Smooth muscle cell (in vitro differentiated cells): Measurements from ENCODE around the gene FGFBP3. TPM values are rescaled to one million over a fixed set of nuclear protein-coding genes. Genes with fewer than 3 reads are reported as not detected.
A peak's percentile ranks its signal among the peaks of the same experiment; 100 is the strongest.
"Not testable (repeated sequence)": the region's sequence is repeated elsewhere in the genome, so short reads cannot be mapped to it uniquely, and the experiment has no call there.

ENCODE experiments used
- DNase-seq: peaks from one replicate; lab custom pipeline; 2025; ENCODE audit not compliant: unreplicated experiment; lab: John Stamatoyannopoulos, UW
- H2AFZ ChIP-seq: fragments of 200-600 bp; sonication (generic); 2 replicates; pipeline ENCODE4 v1.6.0; 2016; ENCODE audit warnings: antibody characterized with exemption, low read depth, mild to moderate bottlenecking
- H3F3A ChIP-seq: fragments of 200-600 bp; sonication (generic); 2 replicates; pipeline ENCODE4 v1.6.0; 2017; ENCODE audit warnings: antibody characterized with exemption, low read depth
- H3K27ac ChIP-seq: fragments of 200-600 bp; sonication (generic); 2 replicates; pipeline ENCODE4 v1.5.1; 2016; ENCODE audit warnings: low read depth, mild to moderate bottlenecking
- H3K27me3 ChIP-seq: fragments of 200-600 bp; sonication (generic); 2 replicates; pipeline ENCODE4 v1.6.1; 2016; ENCODE audit warnings: low read depth, mild to moderate bottlenecking
- H3K36me3 ChIP-seq: fragments of 200-600 bp; sonication (generic); 2 replicates; pipeline ENCODE4 v1.5.1; 2016; ENCODE audit warnings: low read depth
- H3K4me1 ChIP-seq: fragments of 200-600 bp; sonication (generic); 2 replicates; pipeline ENCODE4 v1.5.1; 2016; ENCODE audit warnings: low read depth
- H3K4me2 ChIP-seq: fragments of 200-600 bp; sonication (generic); 2 replicates; pipeline ENCODE4 v1.6.0; 2016; ENCODE audit warnings: mild to moderate bottlenecking
- H3K4me3 ChIP-seq: fragments of 200-600 bp; sonication (generic); 2 replicates; pipeline ENCODE4 v1.5.1; 2016; ENCODE audit warnings: mild to moderate bottlenecking
- H3K79me2 ChIP-seq: fragments of 200-600 bp; sonication (generic); 2 replicates; pipeline ENCODE4 v1.6.0; 2016; ENCODE audit warnings: low read depth, mild to moderate bottlenecking
- H3K9ac ChIP-seq: fragments of 200-600 bp; sonication (generic); 2 replicates; pipeline ENCODE4 v1.6.0; 2016; ENCODE audit warnings: low read depth
- H3K9me3 ChIP-seq: fragments of 200-600 bp; sonication (generic); replicated peaks from 2 replicates; pipeline ENCODE4 v1.5.1; 2016; ENCODE audit warnings: low read depth
- H4K20me1 ChIP-seq: fragments of 200-600 bp; sonication (generic); 2 replicates; pipeline ENCODE4 v1.6.0; 2016; ENCODE audit warnings: low read depth
- WGBS: methylation state at CpG from one replicate; pipeline ENCODE4 v1.1.7; 2016; ENCODE audit warnings: low lambda C conversion rate; 5-methylcytosine and 5-hydroxymethylcytosine counted together
- polyA plus RNA-seq: library from polyadenylated mRNA; unstranded; fragments of >200 nt; fragmentation: Nextera tagmentation; extraction: Ambion mirVana; gene quantifications from 2 replicates; pipeline ENCODE4 v1.2.1, GENCODE V29; 2016
- total RNA-seq: library from RNA; depleted of rRNA; stranded (reverse); fragments of >200 nt; gene quantifications from 2 replicates; pipeline ENCODE4 v1.2.3, GENCODE V29; 2014
- TF ChIP-seq, protein P1 (sequence below): fragments of 200-600 bp; sonication (generic); IDR thresholded peaks from 2 replicates; pipeline ENCODE4 v1.5.1; 2017; ENCODE audit warnings: borderline replicate concordance, mild to moderate bottlenecking, antibody characterized with exemption; ENCODE audit not compliant: insufficient read depth, poor library complexity, severe bottlenecking

FGFBP3 gene
- total and polyA plus RNA-seq, 2 experiments from 2014 or later, result 1.5 to 3.9 TPM

DNA sequence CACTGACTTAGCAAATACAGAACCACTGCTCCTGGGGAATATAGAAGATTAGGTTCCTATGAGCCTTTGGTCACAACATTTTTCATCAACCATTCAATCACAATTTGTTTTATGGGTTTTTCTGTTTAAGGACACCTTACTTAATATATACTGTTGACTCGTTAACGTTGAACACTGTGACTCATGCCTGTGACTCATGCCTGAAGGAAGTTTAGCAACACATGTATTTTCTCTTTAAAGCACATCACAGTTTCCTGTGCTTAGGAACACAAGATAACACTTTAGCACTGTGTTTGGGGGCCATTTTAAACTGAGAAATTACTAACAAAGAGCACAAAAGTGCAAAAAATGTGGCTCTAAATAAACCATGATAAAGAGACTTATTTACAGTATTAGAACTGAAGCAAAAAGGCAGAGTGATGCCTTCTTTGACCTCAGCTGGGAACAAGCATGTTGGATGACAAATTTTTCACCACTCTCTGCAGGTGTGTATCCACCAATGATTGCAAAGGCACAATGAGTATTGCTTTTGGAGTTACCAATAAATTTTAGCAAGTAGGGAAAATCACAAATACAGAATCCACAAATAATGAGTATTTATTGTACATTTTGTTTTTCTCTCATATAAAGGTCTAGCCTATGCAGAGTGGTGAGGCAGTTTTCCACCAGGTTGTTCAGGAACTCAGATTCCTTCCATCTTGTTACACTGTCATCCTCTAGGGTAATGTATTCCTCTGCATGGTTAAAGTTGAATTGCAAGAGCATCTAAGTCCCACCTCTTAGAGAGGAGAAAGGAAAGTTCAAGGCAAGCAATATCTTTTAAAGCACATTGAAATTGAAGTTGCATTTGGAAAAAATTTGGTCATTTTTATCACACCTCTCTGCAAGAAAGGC, 7.3 kb downstream of the FGFBP3 start:
- Histone ChIP-seq H3K9ac (no peak overlapping the region), H3K4me3 (no peak overlapping the region)
- TF ChIP-seq, protein P1, sequence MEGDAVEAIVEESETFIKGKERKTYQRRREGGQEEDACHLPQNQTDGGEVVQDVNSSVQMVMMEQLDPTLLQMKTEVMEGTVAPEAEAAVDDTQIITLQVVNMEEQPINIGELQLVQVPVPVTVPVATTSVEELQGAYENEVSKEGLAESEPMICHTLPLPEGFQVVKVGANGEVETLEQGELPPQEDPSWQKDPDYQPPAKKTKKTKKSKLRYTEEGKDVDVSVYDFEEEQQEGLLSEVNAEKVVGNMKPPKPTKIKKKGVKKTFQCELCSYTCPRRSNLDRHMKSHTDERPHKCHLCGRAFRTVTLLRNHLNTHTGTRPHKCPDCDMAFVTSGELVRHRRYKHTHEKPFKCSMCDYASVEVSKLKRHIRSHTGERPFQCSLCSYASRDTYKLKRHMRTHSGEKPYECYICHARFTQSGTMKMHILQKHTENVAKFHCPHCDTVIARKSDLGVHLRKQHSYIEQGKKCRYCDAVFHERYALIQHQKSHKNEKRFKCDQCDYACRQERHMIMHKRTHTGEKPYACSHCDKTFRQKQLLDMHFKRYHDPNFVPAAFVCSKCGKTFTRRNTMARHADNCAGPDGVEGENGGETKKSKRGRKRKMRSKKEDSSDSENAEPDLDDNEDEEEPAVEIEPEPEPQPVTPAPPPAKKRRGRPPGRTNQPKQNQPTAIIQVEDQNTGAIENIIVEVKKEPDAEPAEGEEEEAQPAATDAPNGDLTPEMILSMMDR, result no peak

DNA sequence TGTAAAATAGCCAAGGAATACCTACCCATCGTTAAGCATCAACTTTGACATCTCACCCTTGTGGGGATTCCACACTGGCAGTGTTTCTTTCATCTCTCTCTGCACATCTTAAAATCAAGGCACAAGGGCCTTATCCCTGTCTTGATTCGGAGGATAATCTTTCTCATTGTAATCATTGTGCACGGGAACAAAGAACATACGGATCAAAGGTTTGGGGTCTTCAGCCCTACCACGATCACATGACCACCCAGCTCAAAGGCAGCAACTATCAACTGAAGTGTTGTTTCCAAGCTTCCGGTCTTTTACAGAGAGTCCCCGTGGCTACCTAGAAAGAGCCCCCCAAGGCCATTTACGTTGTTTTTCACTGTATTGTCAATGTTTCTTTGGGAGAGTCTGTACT, 11.9 kb downstream of the FGFBP3 start:
- Histone ChIP-seq H3K9me3 (no peaks in the 10 kb centered on the region), H3K4me2 (no peak overlapping the region), H3K36me3 (no peaks in the 10 kb centered on the region), H3K79me2 (no peaks in the 10 kb centered on the region), H3F3A (peaks cover 1% of the 10 kb centered on the region), H3K4me3 (no peak overlapping the region), H3K27ac (no peak overlapping the region), H3K9ac (no peak overlapping the region), H4K20me1 (no peaks in the 10 kb centered on the region), H3K27me3 (no peaks in the 10 kb centered on the region), H2AFZ (no peak overlapping the region), H3K4me1 (peaks cover 22% of the 10 kb centered on the region)
- no peak for DNase-seq
- WGBS, result 90% methylated on average over 8 of the region's 8 CpGs
- TF ChIP-seq, protein P1, result no peak

More for the DNA sequence above, 7.3 kb downstream of the FGFBP3 start:
- no peaks in the 10 kb centered on the region for H3K36me3 ChIP-seq
- no peaks in the 10 kb centered on the region for H4K20me1 ChIP-seq
- 0% methylated on average over 2 of the region's 2 CpGs for WGBS
- H3K9me3 ChIP-seq, result no peaks in the 10 kb centered on the region
- H3K27ac ChIP-seq, result peak overlapping the region; percentile 50
- no peak for DNase-seq
- peaks cover 4% of the 10 kb centered on the region for H3F3A ChIP-seq
- H3K79me2 ChIP-seq, result no peaks in the 10 kb centered on the region
- no peaks in the 10 kb centered on the region for H3K27me3 ChIP-seq
- peaks cover 25% of the 10 kb centered on the region for H3K4me1 ChIP-seq
- no peak overlapping the region for H2AFZ ChIP-seq
- peak overlapping the region; percentile 44 for H3K4me2 ChIP-seq

GRCh38 chr10:91896212-91896756, 13.0 kb downstream of the FGFBP3 start:
- no peak for DNase-seq
- Histone ChIP-seq H3K9me3 (no peaks in the 10 kb centered on the region), H3K4me2 (no peak overlapping the region), H3K4me3 (no peak overlapping the region), H2AFZ (no peak overlapping the region), H3F3A (peaks cover 3% of the 10 kb centered on the region), H3K4me1 (peaks cover 17% of the 10 kb centered on the region), H3K9ac (no peak overlapping the region), H4K20me1 (no peaks in the 10 kb centered on the region), H3K27me3 (no peaks in the 10 kb centered on the region), H3K27ac (no peak overlapping the region), H3K36me3 (no peaks in the 10 kb centered on the region), H3K79me2 (no peaks in the 10 kb centered on the region)
- TF ChIP-seq, protein P1, result no peak
- WGBS, result 93% methylated on average over 3 of the region's 3 CpGs

DNA sequence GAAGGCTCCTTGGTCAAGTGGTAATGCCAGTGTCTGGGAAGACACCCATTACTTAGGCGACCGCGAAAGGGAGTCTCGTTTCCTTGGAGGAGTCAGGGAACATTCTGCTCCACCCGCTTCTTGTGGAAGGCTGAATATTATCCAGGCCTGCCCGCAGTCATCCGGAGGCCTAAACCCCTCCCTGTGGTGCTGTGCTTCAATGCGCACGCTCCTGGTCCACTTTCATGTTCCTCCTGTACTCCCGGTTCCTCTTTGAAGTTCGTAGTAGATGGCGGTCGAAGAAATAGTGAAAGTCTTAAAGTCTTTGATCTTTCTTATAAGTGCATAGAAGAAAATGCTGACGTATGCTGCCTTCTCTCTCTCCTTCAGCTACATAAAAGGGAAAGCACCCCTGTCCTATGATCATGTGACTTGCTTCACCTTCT, 15.0 kb downstream of the FGFBP3 start:
- 97% methylated on average over 14 of the region's 14 CpGs for WGBS
- H2AFZ ChIP-seq, H3K27me3 ChIP-seq, H3K4me2 ChIP-seq, DNase-seq, H3K36me3 ChIP-seq, H3K79me2 ChIP-seq, H3K9ac ChIP-seq, H3F3A ChIP-seq, H3K9me3 ChIP-seq, H3K4me3 ChIP-seq, H4K20me1 ChIP-seq, H3K27ac ChIP-seq: not testable (repeated sequence)
- peaks cover 13% of the 10 kb centered on the region for H3K4me1 ChIP-seq
